Left lung (tissue), 10 donors: Measurements from ENCODE around the gene FAAP20. TPM values are rescaled to one million over a fixed set of nuclear protein-coding genes. Genes with fewer than 3 reads are reported as not detected.

Source experiments
- ATAC-seq: fragments of 200-7000 bp; cut with Tn5 transposase; one replicate; pipeline ENCODE4 v1.9.1; 2020; ENCODE audit warnings: moderate library complexity
- DNase-seq, 4 donors: peaks; one replicate each; pipeline ENCODE4 v3.0.0-alpha.2; 2013 to 2020
- H3K27ac ChIP-seq, 2 donors: fragments of 200-600 bp; sonication (generic) in 1 of 2; one replicate each; pipeline versions ENCODE4 v1.5.0 to v1.8.0; 2020 to 2021
- H3K27me3 ChIP-seq, 2 donors: fragments of 200-600 bp; sonication (generic) in 1 of 2; one replicate each; pipeline versions ENCODE4 v1.5.0 to v1.8.0; 2020 to 2021
- H3K36me3 ChIP-seq, 2 donors: fragments of 200-600 bp; sonication (generic) in 1 of 2; one replicate each; pipeline versions ENCODE4 v1.5.0 to v1.8.0; 2020 to 2021
- H3K4me1 ChIP-seq, 2 donors: fragments of 200-600 bp; one replicate each; pipeline ENCODE4 v1.8.0; 2021
- H3K4me3 ChIP-seq, 2 donors: fragments of 200-600 bp; sonication (generic) in 1 of 2; one replicate each; pipeline versions ENCODE4 v1.5.0 to v1.8.0; 2020 to 2021; ENCODE audit warnings: mild to moderate bottlenecking in 1 of 2
- H3K9me3 ChIP-seq, 2 donors: fragments of 200-600 bp; sonication (generic) in 1 of 2; one replicate each; pipeline versions ENCODE4 v1.5.0 to v1.8.0; 2020 to 2021
- intact Hi-C, 2 donors: fragments of 100-400 bp; cut with DNase I; formaldehyde crosslinking; loops; one replicate each; pipeline versions ENCODE4 v1.11.2 to v1.14.2; 2022
- polyA plus RNA-seq, 6 donors: library from polyadenylated mRNA; unstranded; fragments of 120-200 nt; gene quantifications; one replicate each; pipeline ENCODE4 v1.2.1, GENCODE V29; 2013; ENCODE audit not compliant: insufficient read length in 6 of 6
- total RNA-seq, 2 donors: library from RNA; stranded (reverse); fragmentation: NEBNext Ultra II Directional; extraction: Animal tissue kit (Norgen Biotek cat#: 25700); gene quantifications; one replicate each; pipeline ENCODE4 v1.2.1, GENCODE V29; 2021
- TF ChIP-seq, protein P1 (sequence below), 2 donors: fragments of 200-600 bp; sonication (generic) in 1 of 2; IDR thresholded peaks; one replicate each; pipeline versions ENCODE4 v1.5.0 to v1.8.0; 2021; ENCODE audit warnings: antibody characterized with exemption in 2 of 2
- donor health status: DM: no; HTN: yes; CAD: no.
- donor health status: DM: no; HTN: no; CAD: no.

The FAAP20 gene
- total and polyA plus RNA-seq, 8 donors: 29.5 to 69.7 (median 45.8) TPM

DNA sequence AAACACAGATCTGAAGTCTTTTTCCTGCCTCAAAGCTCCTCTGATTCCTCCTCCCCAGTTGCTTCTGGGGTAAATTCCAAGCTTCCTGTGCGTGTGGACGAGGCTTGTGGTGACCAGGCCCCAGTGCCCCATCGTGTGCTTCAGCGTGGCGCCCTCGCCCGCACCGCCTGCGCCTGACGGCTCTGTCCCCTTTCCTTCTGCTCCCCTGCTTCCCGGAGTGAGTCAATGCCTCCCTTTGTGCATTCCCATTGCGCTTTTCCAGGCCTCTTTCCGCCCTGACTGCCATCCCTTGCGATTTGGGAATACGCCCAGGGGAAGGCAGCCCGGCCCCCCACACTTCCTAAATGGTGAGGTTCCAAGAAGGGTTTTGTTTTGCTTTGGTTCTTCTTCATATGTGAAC, 36.3 kb downstream of the FAAP20 start:
- intact Hi-C loops: no loop called here
- Histone ChIP-seq H3K27me3 (no peaks in the 10 kb centered on the region), H3K9me3 (no peaks in the 10 kb centered on the region), H3K4me1 (peaks cover 0 to 7% of the 10 kb centered on the region in 2 donors), H3K4me3 (no peak overlapping the region), H3K27ac (no peak overlapping the region), H3K36me3 (peaks cover 0 to 45% of the 10 kb centered on the region in 2 donors)
- ATAC-seq: no peak
- DNase-seq: no peak
- TF ChIP-seq, protein P1, sequence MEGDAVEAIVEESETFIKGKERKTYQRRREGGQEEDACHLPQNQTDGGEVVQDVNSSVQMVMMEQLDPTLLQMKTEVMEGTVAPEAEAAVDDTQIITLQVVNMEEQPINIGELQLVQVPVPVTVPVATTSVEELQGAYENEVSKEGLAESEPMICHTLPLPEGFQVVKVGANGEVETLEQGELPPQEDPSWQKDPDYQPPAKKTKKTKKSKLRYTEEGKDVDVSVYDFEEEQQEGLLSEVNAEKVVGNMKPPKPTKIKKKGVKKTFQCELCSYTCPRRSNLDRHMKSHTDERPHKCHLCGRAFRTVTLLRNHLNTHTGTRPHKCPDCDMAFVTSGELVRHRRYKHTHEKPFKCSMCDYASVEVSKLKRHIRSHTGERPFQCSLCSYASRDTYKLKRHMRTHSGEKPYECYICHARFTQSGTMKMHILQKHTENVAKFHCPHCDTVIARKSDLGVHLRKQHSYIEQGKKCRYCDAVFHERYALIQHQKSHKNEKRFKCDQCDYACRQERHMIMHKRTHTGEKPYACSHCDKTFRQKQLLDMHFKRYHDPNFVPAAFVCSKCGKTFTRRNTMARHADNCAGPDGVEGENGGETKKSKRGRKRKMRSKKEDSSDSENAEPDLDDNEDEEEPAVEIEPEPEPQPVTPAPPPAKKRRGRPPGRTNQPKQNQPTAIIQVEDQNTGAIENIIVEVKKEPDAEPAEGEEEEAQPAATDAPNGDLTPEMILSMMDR (IDR thresholded peaks at IDR 0.05): no peak

DNA sequence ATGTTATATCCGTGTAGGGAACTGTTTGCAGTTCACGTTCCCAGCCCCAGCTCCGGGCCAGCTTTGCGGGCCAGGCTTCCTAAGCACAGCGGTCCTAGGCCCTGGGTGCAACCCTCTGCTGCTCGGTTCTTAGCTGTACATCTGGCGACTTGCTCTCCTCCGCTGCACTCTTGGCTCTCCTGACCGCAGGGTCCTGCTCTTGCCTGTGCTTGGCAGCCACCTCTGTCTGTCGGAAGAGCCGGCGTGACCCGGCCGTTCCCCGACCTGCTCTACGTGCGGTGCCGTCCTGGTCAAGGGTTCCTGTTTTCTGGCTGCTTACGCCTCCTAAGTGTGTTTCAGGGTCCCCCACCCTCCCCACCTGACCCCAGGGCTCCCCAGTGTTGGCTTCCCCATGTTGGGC, 36.7 kb downstream of the FAAP20 start:
- Histone ChIP-seq H3K27ac (no peak overlapping the region), H3K4me1 (peaks cover 0 to 7% of the 10 kb centered on the region in 2 donors), H3K27me3 (no peaks in the 10 kb centered on the region), H3K36me3 (peaks cover 0 to 49% of the 10 kb centered on the region in 2 donors), H3K9me3 (no peaks in the 10 kb centered on the region), H3K4me3 (no peak overlapping the region)
- ATAC-seq (no peak), DNase-seq (peak in 1 of 4 donors; percentile 47)
- TF ChIP-seq, protein P1 (IDR thresholded peaks at IDR 0.05): no peak
- intact Hi-C loops: no loop called here

DNA sequence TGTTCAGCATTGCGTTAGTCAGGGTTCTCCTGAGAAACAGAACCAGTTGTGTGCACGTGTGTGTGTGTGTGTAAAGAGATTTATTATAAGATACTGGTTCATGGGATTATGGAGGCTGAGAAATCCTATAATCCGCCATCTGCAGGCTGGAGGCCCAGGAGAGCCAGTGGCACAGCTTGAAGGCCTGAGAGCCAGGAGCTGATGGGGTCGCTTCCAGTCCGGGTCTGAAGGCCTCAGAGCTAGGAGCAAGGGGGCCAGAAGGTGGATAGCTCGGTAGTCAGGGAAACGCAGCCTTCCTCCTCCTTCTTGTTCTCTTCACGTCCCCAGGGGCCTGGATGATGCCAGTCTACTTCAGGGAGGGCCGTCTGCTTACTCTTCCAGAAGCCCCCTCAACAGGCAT, 37.7 kb downstream of the FAAP20 start:
- Histone ChIP-seq H3K27me3 (no peaks in the 10 kb centered on the region), H3K4me3 (no peak overlapping the region), H3K9me3 (no peaks in the 10 kb centered on the region), H3K27ac (no peak overlapping the region), H3K36me3 (peaks cover 0 to 52% of the 10 kb centered on the region in 2 donors), H3K4me1 (peaks cover 0 to 16% of the 10 kb centered on the region in 2 donors)
- TF ChIP-seq, protein P1 (IDR thresholded peaks at IDR 0.05): no peak
- DNase-seq: peak in 1 of 4 donors; percentile 24
- no peak for ATAC-seq
- intact Hi-C loops: no loop called here

DNA sequence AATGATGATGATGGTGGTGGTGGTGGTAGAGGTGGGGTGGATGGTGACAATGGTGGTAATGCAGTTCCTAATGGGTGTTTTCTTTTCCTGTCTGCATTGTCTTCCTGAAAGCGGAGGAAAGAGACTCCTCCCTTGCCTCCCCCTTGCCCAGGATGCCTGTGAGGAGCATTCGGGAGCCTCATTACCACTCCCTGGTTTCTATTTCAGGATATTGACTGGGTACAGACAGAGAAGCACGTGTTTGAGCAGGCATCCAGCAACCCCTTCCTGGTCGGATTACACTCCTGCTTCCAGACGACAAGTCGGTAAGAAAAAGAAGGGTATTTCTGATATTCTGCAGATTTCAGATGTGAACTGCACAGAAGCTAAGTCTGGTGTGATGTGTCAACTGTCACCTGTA, 38.8 kb downstream of the FAAP20 start:
- Histone ChIP-seq H3K4me3 (no peak overlapping the region), H3K27ac (no peak overlapping the region), H3K4me1 (peaks cover 0 to 27% of the 10 kb centered on the region in 2 donors), H3K27me3 (no peaks in the 10 kb centered on the region), H3K9me3 (no peaks in the 10 kb centered on the region), H3K36me3 (peaks cover 0 to 50% of the 10 kb centered on the region in 2 donors)
- intact Hi-C loops: no loop called here
- ATAC-seq (no peak), DNase-seq (no peak)
- TF ChIP-seq, protein P1 (IDR thresholded peaks at IDR 0.05): no peak

DNA sequence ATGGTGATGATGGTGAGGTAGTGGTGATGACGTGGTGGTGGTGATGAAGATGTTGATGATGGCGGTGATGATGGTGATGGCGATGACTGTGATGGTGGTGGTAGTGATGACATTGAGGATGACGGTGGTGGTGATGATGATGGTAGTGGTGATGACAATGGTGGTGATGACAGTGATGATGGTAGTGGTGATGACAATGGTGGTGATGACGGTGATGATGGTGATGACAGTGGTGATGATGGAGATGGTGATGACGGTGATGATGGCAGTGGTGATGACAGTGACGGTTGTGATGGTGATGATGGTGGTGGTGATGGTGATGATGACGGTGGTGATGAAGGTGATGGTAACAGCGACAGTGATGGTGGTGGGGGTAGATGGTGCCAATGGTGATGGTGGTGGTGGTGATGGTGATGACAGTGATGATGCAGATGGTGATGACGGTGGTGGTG, 39.4 kb downstream of the FAAP20 start:
- intact Hi-C loops: no loop called here

More for the DNA sequence above, 39.4 kb downstream of the FAAP20 start:
- no peaks in the 10 kb centered on the region for H3K27me3 ChIP-seq
- TF ChIP-seq, protein P1 (IDR thresholded peaks at IDR 0.05): no peak
- no peak overlapping the region for H3K27ac ChIP-seq
- H3K4me3 ChIP-seq: no peak overlapping the region
- no peak for ATAC-seq
- no peaks in the 10 kb centered on the region for H3K9me3 ChIP-seq
- H3K36me3 ChIP-seq: peaks cover 0 to 50% of the 10 kb centered on the region in 2 donors
- DNase-seq: no peak
- H3K4me1 ChIP-seq: peaks cover 0 to 33% of the 10 kb centered on the region in 2 donors
